K562 (cell line): Measurements from ENCODE around the gene ANKRD65. TPM values are rescaled to one million over a fixed set of nuclear protein-coding genes. Genes with fewer than 3 reads are reported as not detected.

Experiments used
- BACH1 ChIP-seq: fragments of 200-800 bp; sonication (Bioruptor generic); IDR thresholded peaks from 2 replicates; pipeline ENCODE4 v1.6.1; 2016; ENCODE audit warnings: missing genetic modification characterization, missing compliant biosample characterization
- BRD4 ChIP-seq: fragments of 200-600 bp; sonication (generic); IDR thresholded peaks from 2 replicates; pipeline ENCODE4 v1.6.1; 2017; ENCODE audit warnings: inconsistent platforms
- CBFA2T3 ChIP-seq: fragments of 450-650 bp; IDR thresholded peaks from 2 replicates; pipeline ENCODE4 v1.6.1; 2017
- CHD7 ChIP-seq: fragments of 200-600 bp; sonication (generic); IDR thresholded peaks from one replicate; pipeline ENCODE4 v1.6.1; 2012; ENCODE audit warnings: mild to moderate bottlenecking, low read depth, low read length, inconsistent platforms
- E2F6 ChIP-seq, 2 experiments: IDR thresholded peaks; 2 replicates each; pipeline ENCODE4 v1.6.1; 2011; ENCODE audit warnings: borderline replicate concordance in 1 of 2, control low read depth in 1 of 2, low read depth in 1 of 2, low read length in 1 of 2, mild to moderate bottlenecking in 1 of 2, mixed read lengths in 1 of 2, moderate library complexity in 1 of 2; ENCODE audit not compliant: insufficient read depth in 1 of 2, insufficient read length in 1 of 2, poor library complexity in 1 of 2, severe bottlenecking in 1 of 2; ENCODE audit errors: extremely low read depth in 1 of 2
- MYBL2 ChIP-seq, 2 experiments: fragments of 450-650 bp in 1 of 2; sonication (generic) in 1 of 2; formaldehyde crosslinking in 1 of 2; IDR thresholded peaks; 2 replicates each; pipeline versions ENCODE4 v1.6.1 to v1.8.1; 2017 to 2022; ENCODE audit warnings: borderline replicate concordance in 1 of 2, inconsistent platforms in 1 of 2, low read depth in 1 of 2, mild to moderate bottlenecking in 1 of 2, missing genetic modification reagents in 1 of 2, moderate library complexity in 1 of 2
- NFRKB ChIP-seq: fragments of 450-650 bp; IDR thresholded peaks from 2 replicates; pipeline ENCODE4 v1.6.1; 2016; ENCODE audit warnings: low read depth
- POLR2AphosphoS5 ChIP-seq: IDR thresholded peaks from 2 replicates; pipeline ENCODE4 v1.6.1; 2011; ENCODE audit warnings: mild to moderate bottlenecking, low read depth, low read length, moderate library complexity; ENCODE audit not compliant: control insufficient read depth, insufficient read depth
- SAP30 ChIP-seq: fragments of 200-600 bp; sonication (generic); IDR thresholded peaks from 2 replicates; pipeline ENCODE4 v1.6.1; 2012; ENCODE audit warnings: borderline replicate concordance, low read depth, mild to moderate bottlenecking, moderate library complexity, low read length, control low read depth, inconsistent platforms; ENCODE audit not compliant: insufficient read depth, poor library complexity, severe bottlenecking
- ZKSCAN8 ChIP-seq: fragments of 200-800 bp; sonication (Bioruptor generic); IDR thresholded peaks from 2 replicates; pipeline ENCODE4 v1.6.1; 2016; ENCODE audit warnings: missing genetic modification characterization, missing compliant biosample characterization
- ZNF449 ChIP-seq: fragments of 250-450 bp; sonication (Bioruptor Pico); IDR thresholded peaks from 2 replicates; pipeline ENCODE4 v1.8.0; 2022; ENCODE audit warnings: moderate library complexity, mild to moderate bottlenecking, inconsistent platforms
- ZZZ3 ChIP-seq: fragments of 450-650 bp; IDR thresholded peaks from 2 replicates; pipeline ENCODE4 v1.6.1; 2016; ENCODE audit warnings: antibody characterized with exemption, mild to moderate bottlenecking, moderate library complexity
- polyA plus RNA-seq, 8 experiments: library from polyadenylated mRNA; depleted of rRNA in 4 of 8; stranded (reverse) in 5 of 8; unstranded in 3 of 8; fragments of >200 nt; fragmentation: Nextera tagmentation in 2 of 8; fragmentation: Illumina TruSeq in 1 of 8; extraction: Ambion mirVana in 2 of 8; extraction: Trizol in 1 of 8; gene quantifications; 2 replicates each; pipeline versions ENCODE4 v1.2.1 to v1.2.3, GENCODE V29; 2011 to 2014; ENCODE audit warnings: inconsistent platforms in 1 of 8, missing spikeins in 1 of 8
- total RNA-seq, 7 experiments: library from RNA; depleted of rRNA in 6 of 7; stranded (reverse); fragments of >200 nt in 6 of 7; fragmentation: Illumina TruSeq in 2 of 7; extraction: Trizol in 2 of 7; gene quantifications; 2 replicates each; pipeline versions ENCODE4 v1.2.1 to v1.2.3, GENCODE V29; 2011 to 2021; ENCODE audit warnings: low replicate concordance in 1 of 7

The ANKRD65 gene
- total and polyA plus RNA-seq, 9 of the 15 experiments (the other 6 are each of a cell fraction or from before 2014, with no cell fraction given): not detected

GRCh38 chr1:1397839-1398523, 23.1 kb downstream of the ANKRD65 start (continued):
- TF ChIP-seq E2F6 (IDR thresholded peaks at IDR 0.05; ENCODE audit: borderline replicate concordance in 1 of 2, extremely low read depth in 1 of 2, insufficient read depth in 1 of 2, insufficient read length in 1 of 2, low read depth in 1 of 2, low read length in 1 of 2, poor library complexity in 1 of 2, severe bottlenecking in 1 of 2): peak in 1 of 2 experiments; percentile 43
- TF ChIP-seq NFRKB: 0 out of 2 replicates have a peak, but pooled peaks have one; percentile 48
- TF ChIP-seq BRD4: peak; percentile 42; the same call in 1 of the 2 replicates
- TF ChIP-seq CHD7: no peak
- peak; percentile 66 for TF ChIP-seq SAP30
- 0 out of 2 replicates have a peak, but pooled peaks have one; percentile 44 for TF ChIP-seq ZKSCAN8
- no peak for TF ChIP-seq BACH1
- TF ChIP-seq ZNF449 (CRISPR knock-in tag): no peak
- no peak for TF ChIP-seq ZZZ3
- peak; percentile 66 for TF ChIP-seq CBFA2T3
- TF ChIP-seq POLR2AphosphoS5: peak; percentile 67; the same call in 1 of the 2 replicates
- no peak for TF ChIP-seq MYBL2 (IDR thresholded peaks at IDR 0.05; ENCODE audit: low read depth)
- TF ChIP-seq MYBL2 (CRISPR knock-in tag; IDR thresholded peaks at IDR 0.05; ENCODE audit: borderline replicate concordance): no peak
